Measurements from ENCODE around the gene VAV2.
"Not testable (repeated sequence)": the region's sequence is repeated elsewhere in the genome, so short reads cannot be mapped to it uniquely, and the experiment has no call there.

VAV2 gene

GRCh38 chr9:133938086-133938485, 54.0 kb downstream of the VAV2 start:
- no peak for DNase-seq (ENCODE audit: low read depth in 3 of 3)

GRCh38 chr9:133937120-133937519, 55.0 kb downstream of the VAV2 start:
- DNase-seq (ENCODE audit: low read depth in 3 of 3): no peak

- DNase-seq (ENCODE audit: low read depth in 3 of 3): no peak
Observed at GRCh38 chr9:133935328-133936005, 56.7 kb downstream of the VAV2 start.

GRCh38 chr9:133934482-133935232, 57.5 kb downstream of the VAV2 start:
- DNase-seq (ENCODE audit: low read depth in 3 of 3): no peak

- DNase-seq (ENCODE audit: low read depth in 3 of 3): no peak
Observed at GRCh38 chr9:133933426-133934026, 58.6 kb downstream of the VAV2 start.

GRCh38 chr9:133932633-133933032, 59.5 kb downstream of the VAV2 start:
- no peak for DNase-seq (ENCODE audit: low read depth in 3 of 3)

GRCh38 chr9:133932181-133932580, 59.9 kb downstream of the VAV2 start:
- no peak for DNase-seq (ENCODE audit: low read depth in 3 of 3)

- no peak for DNase-seq (ENCODE audit: low read depth in 3 of 3)
Observed at GRCh38 chr9:133930682-133931485, 61.2 kb downstream of the VAV2 start.

GRCh38 chr9:133930046-133930681, 62.0 kb downstream of the VAV2 start:
- DNase-seq (ENCODE audit: low read depth in 3 of 3): no peak

- no peak for DNase-seq (ENCODE audit: low read depth in 3 of 3)
Observed at GRCh38 chr9:133929599-133929998, 62.5 kb downstream of the VAV2 start.

- DNase-seq (ENCODE audit: low read depth in 3 of 3): no peak
Observed at GRCh38 chr9:133928248-133928764, 63.8 kb downstream of the VAV2 start.

- DNase-seq (ENCODE audit: low read depth in 3 of 3): no peak
Observed at GRCh38 chr9:133927041-133927440, 65.1 kb downstream of the VAV2 start.

GRCh38 chr9:133926165-133926856, 65.8 kb downstream of the VAV2 start:
- DNase-seq (ENCODE audit: low read depth in 3 of 3): no peak

- DNase-seq (ENCODE audit: low read depth in 3 of 3): no peak
Observed at GRCh38 chr9:133924453-133924852, 67.7 kb downstream of the VAV2 start.

GRCh38 chr9:133923608-133924007, 68.5 kb downstream of the VAV2 start:
- not testable (repeated sequence) for DNase-seq (ENCODE audit: low read depth in 3 of 3)

GRCh38 chr9:133921866-133922265, 70.3 kb downstream of the VAV2 start:
- no peak for DNase-seq (ENCODE audit: low read depth in 3 of 3)

GRCh38 chr9:133920471-133920870, 71.7 kb downstream of the VAV2 start:
- DNase-seq (ENCODE audit: low read depth in 3 of 3): no peak

GRCh38 chr9:133919253-133920115, 72.6 kb downstream of the VAV2 start:
- no peak for DNase-seq (ENCODE audit: low read depth in 3 of 3)

GRCh38 chr9:133918111-133918813, 73.9 kb downstream of the VAV2 start:
- no peak for DNase-seq (ENCODE audit: low read depth in 3 of 3)
